A549 (cell line): Measurements from ENCODE around the gene STIM1.

ENCODE experiments used
- EHF ChIP-seq: fragments of 250-450 bp; sonication (Bioruptor Pico); IDR thresholded peaks from 2 replicates; pipeline ENCODE4 v1.5.0; 2020; ENCODE audit warnings: mild to moderate bottlenecking
- HDAC2 ChIP-seq: fragments of 200-600 bp; sonication (generic); IDR thresholded peaks from 2 replicates; pipeline ENCODE4 v1.6.1; 2016
- JUNB ChIP-seq: fragments of >200 bp; sonication (Bioruptor Twin); formaldehyde crosslinking; IDR thresholded peaks from 2 replicates; pipeline ENCODE4 v1.6.1; 2016
- MAFK ChIP-seq: fragments of 450-650 bp; IDR thresholded peaks from 2 replicates; pipeline ENCODE4 v1.6.1; 2014; ENCODE audit not compliant: partially characterized antibody
- MAZ ChIP-seq: fragments of 150-350 bp; IDR thresholded peaks from 2 replicates; pipeline ENCODE4 v1.6.1; 2014; ENCODE audit warnings: antibody characterized with exemption, low read depth, low read length, borderline replicate concordance
- MYC ChIP-seq: IDR thresholded peaks from 2 replicates; pipeline ENCODE4 v1.6.1; 2012; ENCODE audit warnings: mild to moderate bottlenecking, inconsistent platforms, low read length, improper control_type of control experiment, borderline replicate concordance
- POLR2A ChIP-seq: IDR thresholded peaks from 2 replicates; pipeline ENCODE4 v1.6.1; 2012; ENCODE audit warnings: mild to moderate bottlenecking, low read length
- RAD21 ChIP-seq, 2 experiments: fragments of >200 bp in 1 of 2; sonication (Bioruptor Twin) in 1 of 2; formaldehyde crosslinking in 1 of 2; IDR thresholded peaks in 1 of 2; conservative IDR thresholded peaks in 1 of 2; 2 replicates in 1 of 2; 3 replicates in 1 of 2; pipeline ENCODE4 v1.6.1; 2012 to 2018; ENCODE audit warnings: inconsistent platforms in 1 of 2
- RFX5 ChIP-seq: fragments of 450-650 bp; IDR thresholded peaks from 2 replicates; pipeline ENCODE4 v1.7.1; 2014; ENCODE audit warnings: antibody characterized with exemption, mild to moderate bottlenecking, moderate library complexity
- TF ChIP-seq, protein P1 (sequence below): fragments of >200 bp; sonication (Bioruptor Twin); formaldehyde crosslinking; IDR thresholded peaks from 3 replicates; pipeline ENCODE4 v1.5.1; 2016
- TF ChIP-seq, protein P2 (sequence below): fragments of 250-450 bp; sonication (Bioruptor Pico); IDR thresholded peaks from 2 replicates; pipeline ENCODE4 v1.5.0; 2021; ENCODE audit warnings: mild to moderate bottlenecking, moderate library complexity, borderline replicate concordance

DNA sequence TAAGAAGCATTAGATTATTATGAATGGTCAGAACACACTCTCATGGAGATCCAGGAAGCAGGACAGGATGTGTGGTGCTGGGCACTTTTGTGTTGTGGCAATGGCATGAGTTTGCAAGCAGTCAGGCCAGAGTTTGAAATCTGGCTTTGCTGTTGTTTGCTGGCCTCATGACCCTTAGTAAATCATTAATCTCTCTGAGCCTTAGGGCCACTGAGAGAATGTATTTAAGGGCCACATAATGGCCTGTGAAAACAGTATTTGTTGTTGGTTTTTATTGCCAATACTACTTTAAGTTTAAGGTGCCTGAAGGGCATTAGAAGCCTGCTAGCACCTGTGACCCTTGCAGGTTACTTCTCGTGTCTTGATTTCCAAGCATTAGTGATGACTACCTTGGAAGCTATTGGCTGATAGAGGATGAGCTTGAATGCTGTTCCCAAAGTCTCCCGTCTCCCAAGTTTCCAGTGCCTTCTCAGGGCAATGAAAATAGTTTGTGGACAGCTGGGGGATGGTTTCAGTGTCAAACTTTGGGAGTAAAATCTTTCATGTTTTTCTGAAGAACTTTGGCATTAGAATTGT is 24.6 kb downstream of the STIM1 start:
- TF ChIP-seq, protein P1, sequence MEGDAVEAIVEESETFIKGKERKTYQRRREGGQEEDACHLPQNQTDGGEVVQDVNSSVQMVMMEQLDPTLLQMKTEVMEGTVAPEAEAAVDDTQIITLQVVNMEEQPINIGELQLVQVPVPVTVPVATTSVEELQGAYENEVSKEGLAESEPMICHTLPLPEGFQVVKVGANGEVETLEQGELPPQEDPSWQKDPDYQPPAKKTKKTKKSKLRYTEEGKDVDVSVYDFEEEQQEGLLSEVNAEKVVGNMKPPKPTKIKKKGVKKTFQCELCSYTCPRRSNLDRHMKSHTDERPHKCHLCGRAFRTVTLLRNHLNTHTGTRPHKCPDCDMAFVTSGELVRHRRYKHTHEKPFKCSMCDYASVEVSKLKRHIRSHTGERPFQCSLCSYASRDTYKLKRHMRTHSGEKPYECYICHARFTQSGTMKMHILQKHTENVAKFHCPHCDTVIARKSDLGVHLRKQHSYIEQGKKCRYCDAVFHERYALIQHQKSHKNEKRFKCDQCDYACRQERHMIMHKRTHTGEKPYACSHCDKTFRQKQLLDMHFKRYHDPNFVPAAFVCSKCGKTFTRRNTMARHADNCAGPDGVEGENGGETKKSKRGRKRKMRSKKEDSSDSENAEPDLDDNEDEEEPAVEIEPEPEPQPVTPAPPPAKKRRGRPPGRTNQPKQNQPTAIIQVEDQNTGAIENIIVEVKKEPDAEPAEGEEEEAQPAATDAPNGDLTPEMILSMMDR = no peak
- no peak for TF ChIP-seq HDAC2
- TF ChIP-seq MAFK = no peak
- no peak for TF ChIP-seq JUNB
- no peak for TF ChIP-seq RAD21 (conservative IDR thresholded peaks at IDR 0.05 in 1 of 2, IDR thresholded peaks at IDR 0.05 in 1 of 2)
- TF ChIP-seq EHF (CRISPR knock-in tag) = no peak
- TF ChIP-seq POLR2A = no peak
- no peak for TF ChIP-seq RFX5
- TF ChIP-seq MYC = no peak
- TF ChIP-seq MAZ = no peak
- TF ChIP-seq, protein P2, sequence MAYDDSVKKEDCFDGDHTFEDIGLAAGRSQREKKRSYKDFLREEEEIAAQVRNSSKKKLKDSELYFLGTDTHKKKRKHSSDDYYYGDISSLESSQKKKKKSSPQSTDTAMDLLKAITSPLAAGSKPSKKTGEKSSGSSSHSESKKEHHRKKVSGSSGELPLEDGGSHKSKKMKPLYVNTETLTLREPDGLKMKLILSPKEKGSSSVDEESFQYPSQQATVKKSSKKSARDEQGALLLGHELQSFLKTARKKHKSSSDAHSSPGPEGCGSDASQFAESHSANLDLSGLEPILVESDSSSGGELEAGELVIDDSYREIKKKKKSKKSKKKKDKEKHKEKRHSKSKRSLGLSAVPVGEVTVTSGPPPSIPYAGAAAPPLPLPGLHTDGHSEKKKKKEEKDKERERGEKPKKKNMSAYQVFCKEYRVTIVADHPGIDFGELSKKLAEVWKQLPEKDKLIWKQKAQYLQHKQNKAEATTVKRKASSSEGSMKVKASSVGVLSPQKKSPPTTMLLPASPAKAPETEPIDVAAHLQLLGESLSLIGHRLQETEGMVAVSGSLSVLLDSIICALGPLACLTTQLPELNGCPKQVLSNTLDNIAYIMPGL = no peak
